ENCODE data around the gene BCOR. TPM values are rescaled to one million over a fixed set of nuclear protein-coding genes. Genes with fewer than 3 reads are reported as not detected.

The BCOR gene
- total and polyA plus RNA-seq, 2 of the 4 experiments (the other 2 are of a cell fraction): 7.5 to 9.0 TPM

- dilution Hi-C loops (cut with HindIII; ENCODE audit: low sequenced_read_pairs, unreplicated experiment): no loop called here
- H3K9me1 ChIP-seq (ENCODE audit: insufficient read depth, low read length): no peaks in the 10 kb centered on the region
- no TSS peak for BruUV-seq (replicated peaks)
- in situ Hi-C loops (cut with MboI; ENCODE audit: low sequenced_read_pairs): no loop called here
- no peak overlapping the region for H2BK20ac ChIP-seq (ENCODE audit: low read depth, low read length)
- WGBS, 2 experiments (ENCODE audit: extremely low coverage in 2 of 2, insufficient read length in 1 of 2): 58% methylated on average over 10 of the region's 24 CpGs; no CpG with 5 or more reads in 1 of the 2 experiments
- no peaks in the 10 kb centered on the region; the same call in 1 of the 2 replicates for H3K27me3 ChIP-seq (ENCODE audit: control insufficient read depth, insufficient read depth, low read length)
- no peak overlapping the region for H3K4ac ChIP-seq (ENCODE audit: low read depth, low read length)
- no peak overlapping the region for H2AK5ac ChIP-seq (ENCODE audit: low read depth, low read length)
- no peak overlapping the region for H2BK5ac ChIP-seq (ENCODE audit: low read depth, low read length, poor library complexity, severe bottlenecking)
- no peak overlapping the region for H3K14ac ChIP-seq (replicated peaks; ENCODE audit: low read depth, low read length)
- H3K27ac ChIP-seq (ENCODE audit: insufficient read depth, low read length): no peak overlapping the region
- ChIA-PET CTCF (no interaction called here), POLR2A (ENCODE audit: unreplicated experiment) (no interaction called here)
- no peak overlapping the region for H3K56ac ChIP-seq (ENCODE audit: extremely low read depth, insufficient read depth, low read length)
- H2BK120ac ChIP-seq (ENCODE audit: low read depth, low read length): no peak overlapping the region
- DNase-seq (no peak), ATAC-seq (ENCODE audit: low read depth) (no peak)
- TF ChIP-seq BHLHE40 (IDR thresholded peaks at IDR 0.05; ENCODE audit: low read depth, low read length): no peak
- TF ChIP-seq RAD21 (IDR thresholded peaks at IDR 0.05; ENCODE audit: low read length): no peak
- TF ChIP-seq ELK1 (IDR thresholded peaks at IDR 0.05; ENCODE audit: borderline replicate concordance, low read depth, low read length): no peak
- TF ChIP-seq SMC3 (IDR thresholded peaks at IDR 0.05; ENCODE audit: low read depth, low read length): no peak
- no peak for TF ChIP-seq FOS (IDR thresholded peaks at IDR 0.05; ENCODE audit: low read depth, low read length)
- TF ChIP-seq RCOR1 (IDR thresholded peaks at IDR 0.05; ENCODE audit: insufficient replicate concordance, low read length): no peak
- no peak for TF ChIP-seq CHD1 (IDR thresholded peaks at IDR 0.05; ENCODE audit: low read depth, low read length)
- TF ChIP-seq CEBPB (IDR thresholded peaks at IDR 0.05; ENCODE audit: low read depth, low read length): no peak
- TF ChIP-seq MAFK (IDR thresholded peaks at IDR 0.05; ENCODE audit: low read depth, low read length): no peak
- no peak for TF ChIP-seq RFX5 (IDR thresholded peaks at IDR 0.05; ENCODE audit: low read depth, low read length)
- no peak for TF ChIP-seq MAZ (IDR thresholded peaks at IDR 0.05; ENCODE audit: borderline replicate concordance, low read depth, low read length)
- no peak for TF ChIP-seq POLR2A (IDR thresholded peaks at IDR 0.05; ENCODE audit: low read depth, low read length)
- TF ChIP-seq USF2 (IDR thresholded peaks at IDR 0.05; ENCODE audit: low read depth, low read length): no peak
- TF ChIP-seq NFE2L2 (IDR thresholded peaks at IDR 0.05; ENCODE audit: low read depth, low read length): no peak
- no peak for TF ChIP-seq MXI1 (IDR thresholded peaks at IDR 0.05; ENCODE audit: borderline replicate concordance, low read depth, low read length)
- TF ChIP-seq CTCF (conservative IDR thresholded peaks at IDR 0.05; ENCODE audit: low read depth, low read length): no peak
- peaks cover 27% of the 10 kb centered on the region for H3K36me3 ChIP-seq (ENCODE audit: control insufficient read depth, insufficient read depth, low read length)
- no peak overlapping the region for H4K91ac ChIP-seq (ENCODE audit: insufficient read depth, low read depth, low read length)
- H2AK9ac ChIP-seq (replicated peaks; ENCODE audit: low read depth, low read length, poor library complexity): no peak overlapping the region
- H4K8ac ChIP-seq (ENCODE audit: low read depth in 2 of 2, low read length in 2 of 2): no peak overlapping the region
- H3K4me1 ChIP-seq (ENCODE audit: control insufficient read depth, insufficient read depth, low read length): no peaks in the 10 kb centered on the region
- H3K4me2 ChIP-seq (ENCODE audit: low read depth, low read length): no peak overlapping the region
- no peak overlapping the region for H4K5ac ChIP-seq (ENCODE audit: low read depth, low read length)
- no peak overlapping the region for H2BK15ac ChIP-seq (ENCODE audit: low read depth, low read length)
- no peak overlapping the region for H3K23ac ChIP-seq (ENCODE audit: low read depth, low read length)
- H3K9me3 ChIP-seq (ENCODE audit: control insufficient read depth, insufficient read depth, low read length): no peaks in the 10 kb centered on the region
- H3K79me1 ChIP-seq (ENCODE audit: low read depth in 1 of 2, low read length in 2 of 2): peaks cover under 1 to 5% of the 10 kb centered on the region in 2 experiments; a peak in 3 of 4 replicates
- H3K9ac ChIP-seq (ENCODE audit: low read depth, low read length): no peak overlapping the region
- no peak overlapping the region for H2AFZ ChIP-seq (replicated peaks; ENCODE audit: low read length, poor library complexity)
- H4K20me1 ChIP-seq (ENCODE audit: insufficient read depth, low read length): peaks cover 9% of the 10 kb centered on the region; the same call in 1 of the 2 replicates
- H3K18ac ChIP-seq (ENCODE audit: low read depth, low read length): no peak overlapping the region
- no peak overlapping the region for H3K4me3 ChIP-seq (ENCODE audit: insufficient read depth, low read depth, low read length)
- intact Hi-C loops (cut with micrococcal nuclease): no loop called here
These were observed 35.1 kb downstream of the BCOR start for GRCh38 chrX:40062525-40063155.
